ENCODE results near the gene IFNA5.

IFNA5 gene

GRCh38 chr9:21294904-21295538, 10.1 kb downstream of the IFNA5 start:
- in situ Hi-C loops (cut with HindIII; ENCODE audit: low sequenced_read_pairs): no loop called here

GRCh38 chr9:21294364-21294774, 10.7 kb downstream of the IFNA5 start:
- in situ Hi-C loops (cut with HindIII; ENCODE audit: low sequenced_read_pairs): no loop called here

DNA sequence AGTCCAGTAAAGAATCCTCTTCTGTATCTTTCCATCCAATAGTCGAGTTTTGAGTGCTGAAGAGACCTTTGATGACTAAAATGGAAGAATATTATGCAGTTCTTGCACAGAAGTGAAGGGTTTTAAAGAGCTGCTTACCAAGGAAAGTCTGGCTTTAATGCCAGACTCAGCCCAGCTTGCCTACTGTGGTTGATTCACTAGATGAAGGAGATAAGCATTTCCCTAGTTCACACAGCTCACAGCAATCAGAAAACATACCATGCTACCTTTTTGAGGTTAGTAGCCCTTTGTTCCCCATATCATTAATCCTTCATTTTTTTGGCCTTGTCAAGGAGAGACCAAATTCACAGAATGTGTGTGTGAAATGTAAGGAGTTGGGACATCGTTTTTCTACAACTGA, 15.3 kb downstream of the IFNA5 start:
- in situ Hi-C loops (cut with HindIII; ENCODE audit: low sequenced_read_pairs): no loop called here

DNA sequence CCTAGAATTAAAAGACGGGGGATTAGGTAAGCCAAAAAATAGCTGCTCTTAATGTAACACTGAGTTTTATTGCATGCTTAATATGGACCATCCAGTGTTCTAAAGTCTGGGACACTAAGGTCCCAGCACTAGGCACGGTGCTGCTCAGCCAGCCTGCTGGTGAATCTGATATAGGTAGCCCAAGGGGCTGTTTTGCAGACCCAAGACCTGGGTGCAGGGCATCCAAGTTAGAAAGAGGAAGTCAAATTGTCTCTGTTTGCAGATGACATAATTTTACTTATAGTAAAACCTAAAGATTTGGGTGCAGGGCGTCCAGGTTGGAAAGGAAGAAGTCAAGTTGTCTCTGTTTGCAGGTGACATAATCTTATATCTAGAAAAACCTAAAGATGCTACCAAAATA, 17.8 kb downstream of the IFNA5 start:
- in situ Hi-C loops (cut with HindIII; ENCODE audit: low sequenced_read_pairs): no loop called here

DNA sequence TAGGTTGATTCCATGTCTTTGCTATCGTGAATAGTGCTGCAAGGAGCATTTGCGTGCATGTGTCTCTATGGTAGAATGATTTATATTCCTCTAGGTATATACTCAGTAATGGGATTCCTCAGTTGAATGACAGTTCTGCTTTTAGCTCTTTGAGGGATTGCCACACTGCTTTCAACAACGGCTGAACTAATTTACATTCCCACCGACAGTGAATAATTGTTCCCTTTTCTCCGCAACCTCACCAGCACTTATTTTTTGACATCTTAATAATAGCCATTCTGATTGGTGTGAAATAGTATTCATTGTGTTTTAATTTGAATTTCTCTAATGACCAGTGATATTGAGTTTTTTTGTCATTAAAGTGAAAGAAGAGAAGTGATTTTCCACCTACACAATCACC, 18.5 kb downstream of the IFNA5 start:
- in situ Hi-C loops (cut with HindIII; ENCODE audit: low sequenced_read_pairs): no loop called here

DNA sequence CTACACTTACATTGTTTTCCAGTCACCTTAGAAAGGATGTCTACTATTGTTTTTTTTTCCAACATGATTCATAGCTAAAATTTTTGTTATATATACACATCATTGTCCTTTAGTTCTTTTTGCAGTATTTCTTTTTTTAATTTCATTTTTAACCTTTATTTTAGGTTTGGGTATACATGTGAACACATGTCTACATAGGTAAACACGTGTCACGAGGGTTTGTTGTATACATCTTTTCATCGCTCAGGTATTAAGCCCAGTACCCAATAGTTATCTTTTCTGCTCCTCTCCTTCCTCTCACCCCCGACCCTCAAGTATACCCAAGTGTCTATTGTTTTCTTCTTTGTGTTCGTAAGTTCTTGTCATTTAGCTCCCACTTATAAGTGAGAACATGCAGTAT, 19.0 kb downstream of the IFNA5 start:
- in situ Hi-C loops (cut with HindIII; ENCODE audit: low sequenced_read_pairs): no loop called here

DNA sequence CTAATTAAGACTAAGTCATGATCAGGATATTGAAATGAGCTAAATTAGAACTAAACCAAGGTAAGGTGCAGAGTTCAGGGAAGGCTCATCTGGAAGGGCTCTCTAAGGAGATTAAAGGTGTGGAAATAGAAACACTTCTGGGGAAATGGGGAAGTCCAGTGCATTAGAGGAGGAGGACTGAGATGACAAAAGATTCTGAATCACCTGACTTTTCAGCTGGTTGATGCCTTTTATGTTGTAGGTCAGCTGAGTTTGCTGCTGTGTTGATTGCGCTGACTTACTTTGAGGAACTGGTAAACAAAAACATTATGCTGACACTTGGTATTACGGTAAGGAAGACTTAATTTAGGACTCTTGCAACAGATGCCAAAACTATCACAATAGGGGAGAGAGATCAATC, 23.8 kb downstream of the IFNA5 start:
- in situ Hi-C loops (cut with HindIII; ENCODE audit: low sequenced_read_pairs): no loop called here

DNA sequence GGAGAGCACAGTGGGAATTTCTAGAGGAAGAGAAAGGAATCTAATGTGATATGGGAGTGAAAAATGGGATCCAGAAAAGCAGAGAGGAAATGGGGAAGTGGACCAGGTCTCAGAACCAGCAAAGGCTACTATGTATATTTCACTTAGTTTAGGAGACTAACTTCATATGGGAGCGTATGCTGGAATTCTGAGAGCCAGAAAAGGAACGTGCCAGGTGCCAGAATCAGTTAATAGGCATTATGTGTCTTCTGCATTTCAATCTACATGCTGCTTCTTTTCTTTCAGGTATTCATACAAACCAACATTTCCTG, 36.8 kb downstream of the IFNA5 start:
- in situ Hi-C loops (cut with HindIII; ENCODE audit: low sequenced_read_pairs): no loop called here

DNA sequence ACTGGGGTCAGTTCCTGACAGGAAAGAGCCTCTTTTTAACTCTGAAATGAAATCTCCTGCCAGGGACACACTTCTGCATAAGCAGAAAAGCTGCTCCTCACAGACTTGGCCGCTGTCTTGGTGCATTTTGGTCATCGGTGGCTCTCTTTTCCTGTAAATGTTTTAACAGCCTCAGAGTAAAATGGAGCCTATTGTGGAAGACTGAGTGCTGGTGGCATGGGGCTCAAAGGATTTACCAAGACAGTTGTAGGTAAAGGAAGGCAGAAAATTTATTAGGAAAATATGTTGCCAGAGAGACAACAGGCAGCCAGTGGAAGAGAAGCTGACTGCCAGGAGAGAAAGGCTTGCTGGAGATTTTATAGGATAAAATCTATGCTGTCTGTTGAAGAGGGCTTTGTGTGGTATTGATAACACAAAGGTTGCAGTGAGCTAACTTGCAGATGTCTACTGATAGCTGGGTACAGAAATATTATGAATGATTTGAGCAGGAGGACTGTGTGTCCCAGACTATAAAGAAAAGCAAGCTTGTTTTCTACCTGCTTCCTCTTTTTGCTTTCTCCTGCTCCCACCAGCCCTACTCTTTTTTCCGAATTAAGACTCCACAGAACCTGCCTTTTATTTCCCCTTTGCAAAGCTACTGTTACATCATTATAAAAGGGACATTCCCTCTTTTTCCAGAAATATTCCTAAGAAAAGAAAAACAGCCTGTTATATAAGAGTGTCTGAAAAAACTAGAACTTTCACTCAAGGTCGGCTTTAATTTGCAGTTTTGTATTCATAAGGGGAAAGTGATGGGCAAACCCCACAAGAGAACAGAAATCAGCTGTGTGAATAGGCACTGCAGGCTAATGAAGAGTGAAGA, 37.4 kb downstream of the IFNA5 start:
- in situ Hi-C loops (cut with HindIII; ENCODE audit: low sequenced_read_pairs): no loop called here

- in situ Hi-C loops (cut with HindIII; ENCODE audit: low sequenced_read_pairs): no loop called here
These were observed 38.2 kb downstream of the IFNA5 start for GRCh38 chr9:21266733-21267484.

DNA sequence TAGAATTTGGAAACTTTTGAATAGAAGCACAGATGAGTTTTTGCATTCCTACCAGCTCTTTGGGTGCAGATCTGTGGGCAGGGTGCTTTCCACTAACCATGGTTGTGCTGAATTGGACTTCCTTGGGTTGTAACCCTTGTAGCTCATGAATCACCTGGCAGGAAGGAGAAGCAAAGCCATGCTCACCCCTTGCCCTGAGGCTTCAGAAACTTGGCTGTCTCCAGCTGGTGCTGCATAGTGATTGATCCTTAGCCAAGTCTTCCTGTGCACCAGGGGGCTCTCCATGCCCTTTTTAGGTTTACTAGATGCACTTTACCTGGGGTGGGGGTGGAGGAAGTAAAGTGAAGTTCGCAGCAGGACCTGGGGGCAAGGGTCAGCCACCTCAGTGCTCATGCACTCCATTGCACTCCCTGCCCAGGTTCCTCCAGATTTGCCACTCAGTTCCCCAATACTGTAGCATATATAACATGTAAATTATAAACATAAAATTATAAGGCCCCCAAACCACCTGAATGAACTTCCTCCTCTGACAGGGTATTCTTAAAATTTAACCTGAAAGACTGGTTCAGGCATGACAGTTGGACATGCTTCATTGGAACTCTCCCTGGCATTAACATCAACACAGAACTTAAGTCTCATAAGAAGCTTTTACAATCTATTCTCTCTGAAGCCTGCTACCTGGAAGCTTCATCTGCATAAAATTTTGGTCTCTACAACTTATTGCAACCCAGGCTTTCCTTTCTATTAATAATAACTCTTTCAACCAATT, 39.5 kb downstream of the IFNA5 start:
- in situ Hi-C loops (cut with HindIII; ENCODE audit: low sequenced_read_pairs): no loop called here

GRCh38 chr9:21255538-21256212, 49.4 kb downstream of the IFNA5 start:
- in situ Hi-C loops (cut with HindIII; ENCODE audit: low sequenced_read_pairs): no loop called here
